ENCODE results near the gene POU2AF3.

Gene POU2AF3

DNA sequence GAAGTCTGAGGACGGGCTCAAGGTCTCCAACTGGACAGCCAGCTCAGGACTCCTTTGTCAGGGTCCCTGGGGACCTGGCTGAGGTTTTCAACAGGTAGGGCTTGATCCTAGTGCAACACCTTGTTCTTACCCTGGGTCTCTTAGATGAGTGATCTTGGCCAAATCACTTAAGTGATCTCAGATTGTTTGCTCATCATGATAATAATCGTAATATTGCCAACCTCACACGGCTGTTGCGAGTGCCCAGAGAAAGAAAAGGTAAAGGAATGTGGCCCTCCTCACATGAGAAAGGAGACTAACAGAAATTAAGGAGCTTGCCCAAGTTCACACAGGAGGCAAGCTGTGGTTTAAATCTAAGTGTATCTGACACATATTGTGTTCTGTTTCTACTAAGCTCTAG is 28.5 kb downstream of the POU2AF3 start:
- Histone ChIP-seq H3K4me2 (ENCODE audit: low read length, poor library complexity, severe bottlenecking) (no peak overlapping the region), H3K9me3 (ENCODE audit: control insufficient read depth, low read length) (no peaks in the 10 kb centered on the region), H3K18ac (ENCODE audit: low read depth in 1 of 2, low read length in 2 of 2) (no peak overlapping the region), H3K4ac (ENCODE audit: low read depth in 1 of 2, low read length in 2 of 2) (no peak overlapping the region), H3K4me1 (ENCODE audit: control insufficient read depth, insufficient read depth, low read depth, low read length) (no peaks in the 10 kb centered on the region), H3K27me3 (ENCODE audit: control insufficient read depth in 1 of 2, insufficient read depth in 1 of 2, low read length in 2 of 2) (peaks cover 0 to 16% of the 10 kb centered on the region in 2 experiments), H3K27ac (ENCODE audit: low read length, poor library complexity, severe bottlenecking) (no peak overlapping the region), H3K14ac (ENCODE audit: low read length in 2 of 2) (no peak overlapping the region), H2BK5ac (ENCODE audit: low read depth, low read length, poor library complexity, severe bottlenecking) (no peak overlapping the region), H2AFZ (ENCODE audit: low read depth, low read length) (no peak overlapping the region), H2BK120ac (ENCODE audit: low read depth, low read length) (no peak overlapping the region), H3K4me3 (ENCODE audit: insufficient read depth in 1 of 2, low read depth in 1 of 2, low read length in 2 of 2) (no peak overlapping the region), H3K9ac (ENCODE audit: low read length) (no peak overlapping the region), H4K8ac (ENCODE audit: low read length) (no peak overlapping the region), H2BK15ac (ENCODE audit: low read depth, poor library complexity, severe bottlenecking) (no peak overlapping the region), H2BK12ac (ENCODE audit: low read length in 2 of 2) (no peak overlapping the region), H3K23ac (ENCODE audit: low read length in 2 of 2) (no peak overlapping the region), H3K36me3 (ENCODE audit: control insufficient read depth in 1 of 2, insufficient read depth in 2 of 2, low read depth in 1 of 2, low read length in 2 of 2) (no peaks in the 10 kb centered on the region), H3K79me1 (replicated peaks; ENCODE audit: low read length, poor library complexity, severe bottlenecking) (no peaks in the 10 kb centered on the region), H2AK5ac (ENCODE audit: low read length, severe bottlenecking) (no peak overlapping the region), H4K91ac (ENCODE audit: low read length) (no peak overlapping the region)
- no peak for DNase-seq
- 65% methylated on average over 4 of the region's 4 CpGs for WGBS

- Histone ChIP-seq H3K9ac (ENCODE audit: low read length) (no peak overlapping the region), H3K36me3 (ENCODE audit: control insufficient read depth in 1 of 2, insufficient read depth in 2 of 2, low read depth in 1 of 2, low read length in 2 of 2) (no peaks in the 10 kb centered on the region), H2BK5ac (ENCODE audit: low read depth, low read length, poor library complexity, severe bottlenecking) (no peak overlapping the region), H3K79me1 (replicated peaks; ENCODE audit: low read length, poor library complexity, severe bottlenecking) (no peaks in the 10 kb centered on the region), H2BK12ac (ENCODE audit: low read length in 2 of 2) (no peak overlapping the region), H2BK15ac (ENCODE audit: low read depth, poor library complexity, severe bottlenecking) (no peak overlapping the region), H3K27ac (ENCODE audit: low read length, poor library complexity, severe bottlenecking) (no peak overlapping the region), H3K23ac (ENCODE audit: low read length in 2 of 2) (no peak overlapping the region), H3K14ac (ENCODE audit: low read length in 2 of 2) (no peak overlapping the region), H3K9me3 (ENCODE audit: control insufficient read depth, low read length) (no peaks in the 10 kb centered on the region), H3K4me3 (ENCODE audit: insufficient read depth in 1 of 2, low read depth in 1 of 2, low read length in 2 of 2) (peak overlapping the region in 1 of 2 experiments; percentile 3), H4K91ac (ENCODE audit: low read length) (no peak overlapping the region), H2AK5ac (ENCODE audit: low read length, severe bottlenecking) (no peak overlapping the region), H2AFZ (ENCODE audit: low read depth, low read length) (no peak overlapping the region), H3K4ac (ENCODE audit: low read depth in 1 of 2, low read length in 2 of 2) (no peak overlapping the region), H3K27me3 (ENCODE audit: control insufficient read depth in 1 of 2, insufficient read depth in 1 of 2, low read length in 2 of 2) (peaks cover 0 to 9% of the 10 kb centered on the region in 2 experiments), H3K4me1 (ENCODE audit: control insufficient read depth, insufficient read depth, low read depth, low read length) (no peaks in the 10 kb centered on the region), H4K8ac (ENCODE audit: low read length) (no peak overlapping the region), H3K18ac (ENCODE audit: low read depth in 1 of 2, low read length in 2 of 2) (no peak overlapping the region), H2BK120ac (ENCODE audit: low read depth, low read length) (no peak overlapping the region), H3K4me2 (ENCODE audit: low read length, poor library complexity, severe bottlenecking) (no peak overlapping the region)
- 72% methylated on average over 8 of the region's 8 CpGs for WGBS
- DNase-seq: no peak
These were observed 29.7 kb downstream of the POU2AF3 start for GRCh38 chr11:111327908-111328624.

DNA sequence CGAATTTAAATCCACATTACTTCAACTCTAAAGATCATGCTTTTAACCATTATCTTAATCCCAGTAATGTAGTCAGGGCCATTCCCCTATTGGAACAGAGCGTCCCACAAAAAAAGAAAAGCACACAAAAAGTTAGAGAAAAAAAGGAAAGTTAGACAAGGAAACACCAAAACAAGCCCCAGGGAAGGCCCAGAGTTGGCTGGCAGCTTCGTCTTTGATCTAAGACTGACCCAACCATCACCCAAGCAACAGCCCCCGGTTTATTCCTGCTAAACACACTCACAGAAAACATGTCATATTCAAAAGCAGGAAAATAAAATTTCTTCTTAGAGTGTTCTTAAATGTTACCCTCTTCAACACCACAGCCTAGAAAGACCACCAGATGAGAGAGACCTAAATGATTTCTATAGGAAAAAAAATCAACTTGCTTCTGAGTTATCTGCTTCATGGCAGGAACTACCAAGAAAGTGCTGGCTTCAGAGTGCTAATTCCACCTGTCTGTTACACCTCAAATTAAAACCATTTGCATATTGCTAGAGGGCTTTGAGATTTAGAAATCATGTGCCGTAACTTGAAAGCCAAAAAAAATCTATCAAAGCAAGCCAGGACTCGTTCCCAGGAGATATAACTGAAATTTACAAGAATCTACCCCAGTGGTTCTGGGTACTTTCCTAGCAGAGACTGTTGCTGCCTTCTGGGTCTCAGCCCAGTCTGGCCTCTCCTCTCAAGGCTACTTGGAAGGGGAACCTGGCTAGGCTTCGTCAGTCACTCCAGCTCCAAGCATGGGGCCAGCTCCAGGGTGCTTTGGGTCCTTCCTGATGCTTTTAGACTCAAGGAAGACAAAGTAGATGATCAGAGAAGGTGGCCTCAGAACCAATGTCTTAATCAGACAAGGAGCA is 31.2 kb downstream of the POU2AF3 start:
- Histone ChIP-seq H2AK5ac (ENCODE audit: low read length, severe bottlenecking) (no peak overlapping the region), H2BK15ac (ENCODE audit: low read depth, poor library complexity, severe bottlenecking) (no peak overlapping the region), H3K4me1 (ENCODE audit: control insufficient read depth, insufficient read depth, low read depth, low read length) (no peaks in the 10 kb centered on the region), H4K8ac (ENCODE audit: low read length) (no peak overlapping the region), H3K4me2 (ENCODE audit: low read length, poor library complexity, severe bottlenecking) (no peak overlapping the region), H3K23ac (ENCODE audit: low read length in 2 of 2) (no peak overlapping the region), H3K36me3 (ENCODE audit: control insufficient read depth in 1 of 2, insufficient read depth in 2 of 2, low read depth in 1 of 2, low read length in 2 of 2) (no peaks in the 10 kb centered on the region), H3K27ac (ENCODE audit: low read length, poor library complexity, severe bottlenecking) (no peak overlapping the region), H2BK120ac (ENCODE audit: low read depth, low read length) (no peak overlapping the region), H2BK5ac (ENCODE audit: low read depth, low read length, poor library complexity, severe bottlenecking) (no peak overlapping the region), H3K4ac (ENCODE audit: low read depth in 1 of 2, low read length in 2 of 2) (no peak overlapping the region), H3K14ac (ENCODE audit: low read length in 2 of 2) (no peak overlapping the region), H3K79me1 (replicated peaks; ENCODE audit: low read length, poor library complexity, severe bottlenecking) (no peaks in the 10 kb centered on the region), H3K9me3 (ENCODE audit: control insufficient read depth, low read length) (no peaks in the 10 kb centered on the region), H2BK12ac (ENCODE audit: low read length in 2 of 2) (no peak overlapping the region), H3K4me3 (ENCODE audit: insufficient read depth in 1 of 2, low read depth in 1 of 2, low read length in 2 of 2) (no peak overlapping the region), H3K27me3 (ENCODE audit: control insufficient read depth in 1 of 2, insufficient read depth in 1 of 2, low read length in 2 of 2) (peaks cover 0 to 4% of the 10 kb centered on the region in 2 experiments), H4K91ac (ENCODE audit: low read length) (no peak overlapping the region), H2AFZ (ENCODE audit: low read depth, low read length) (no peak overlapping the region), H3K18ac (ENCODE audit: low read depth in 1 of 2, low read length in 2 of 2) (no peak overlapping the region), H3K9ac (ENCODE audit: low read length) (no peak overlapping the region)
- no peak for DNase-seq
- 74% methylated on average over 5 of the region's 7 CpGs for WGBS

GRCh38 chr11:111330234-111330893 is 32.0 kb downstream of the POU2AF3 start:
- no peak overlapping the region for H4K91ac ChIP-seq (ENCODE audit: low read length)
- 42% methylated on average over 1 of the region's 2 CpGs for WGBS

More at GRCh38 chr11:111330234-111330893, 32.0 kb downstream of the POU2AF3 start:
- Histone ChIP-seq H4K8ac (ENCODE audit: low read length) (no peak overlapping the region), H3K27me3 (ENCODE audit: control insufficient read depth in 1 of 2, insufficient read depth in 1 of 2, low read length in 2 of 2) (peaks cover 0 to 1% of the 10 kb centered on the region in 2 experiments), H2BK12ac (ENCODE audit: low read length in 2 of 2) (no peak overlapping the region), H3K36me3 (ENCODE audit: control insufficient read depth in 1 of 2, insufficient read depth in 2 of 2, low read depth in 1 of 2, low read length in 2 of 2) (no peaks in the 10 kb centered on the region), H2BK120ac (ENCODE audit: low read depth, low read length) (no peak overlapping the region), H3K4me2 (ENCODE audit: low read length, poor library complexity, severe bottlenecking) (no peak overlapping the region), H3K18ac (ENCODE audit: low read depth in 1 of 2, low read length in 2 of 2) (no peak overlapping the region), H3K4me1 (ENCODE audit: control insufficient read depth, insufficient read depth, low read depth, low read length) (peaks cover 2% of the 10 kb centered on the region), H3K9me3 (ENCODE audit: control insufficient read depth, low read length) (no peaks in the 10 kb centered on the region), H3K9ac (ENCODE audit: low read length) (no peak overlapping the region), H3K4me3 (ENCODE audit: insufficient read depth in 1 of 2, low read depth in 1 of 2, low read length in 2 of 2) (no peak overlapping the region), H2BK15ac (ENCODE audit: low read depth, poor library complexity, severe bottlenecking) (no peak overlapping the region), H3K14ac (ENCODE audit: low read length in 2 of 2) (no peak overlapping the region), H2BK5ac (ENCODE audit: low read depth, low read length, poor library complexity, severe bottlenecking) (no peak overlapping the region), H2AFZ (ENCODE audit: low read depth, low read length) (no peak overlapping the region), H3K79me1 (replicated peaks; ENCODE audit: low read length, poor library complexity, severe bottlenecking) (no peaks in the 10 kb centered on the region), H3K27ac (ENCODE audit: low read length, poor library complexity, severe bottlenecking) (no peak overlapping the region), H3K4ac (ENCODE audit: low read depth in 1 of 2, low read length in 2 of 2) (no peak overlapping the region), H2AK5ac (ENCODE audit: low read length, severe bottlenecking) (no peak overlapping the region), H3K23ac (ENCODE audit: low read length in 2 of 2) (no peak overlapping the region)
- no peak for DNase-seq

Data from mesenchymal stem cell (in vitro differentiated cells and primary cell).